B cell (primary cell): Measurements from ENCODE around the gene CALHM1. TPM values are rescaled to one million over a fixed set of nuclear protein-coding genes. Genes with fewer than 3 reads are reported as not detected.
"Not testable (repeated sequence)": the region's sequence is repeated elsewhere in the genome, so short reads cannot be mapped to it uniquely, and the experiment has no call there.

Experiments used
- ATAC-seq: fragments of 200-7000 bp; cut with Tn5 transposase; one replicate; pipeline ENCODE4 v1.10.0; 2021; ENCODE audit warnings: low read depth, mild to moderate bottlenecking, moderate number of reproducible peaks, moderate library complexity
- CTCF ChIA-PET: fragments of 350-600 bp; sonication (Branson Sonifier 250); formaldehyde crosslinking; loops from one replicate; lab custom pipeline; 2021; ENCODE audit warnings: antibody characterized with exemption, inconsistent platforms; lab: Charles Lee
- POLR2A ChIA-PET: fragments of 350-600 bp; sonication (Branson Sonifier 250); formaldehyde crosslinking; loops from one replicate; lab custom pipeline; 2021; ENCODE audit warnings: antibody characterized with exemption; lab: Charles Lee
- DNase-seq: peaks from one replicate; pipeline ENCODE4 v3.0.0; 2013
- H2AFZ ChIP-seq: 2 replicates; pipeline ENCODE4 v1.6.1; 2012; ENCODE audit warnings: mild to moderate bottlenecking, low read depth, low read length; ENCODE audit not compliant: insufficient read depth, poor library complexity, severe bottlenecking
- H3K27ac ChIP-seq, 2 donors: 1 replicate in 1 of 2; 2 replicates in 1 of 2; pipeline ENCODE4 v1.5.1; 2012 to 2013; ENCODE audit warnings: low read length in 2 of 2, mild to moderate bottlenecking in 2 of 2, moderate library complexity in 1 of 2
- H3K27me3 ChIP-seq, 4 experiments: fragments of 200-600 bp in 1 of 4; sonication (generic) in 1 of 4; replicated peaks in 1 of 4; 1 replicate in 2 of 4; 2 replicates in 2 of 4; pipeline versions ENCODE4 v1.6.1 to v1.7.0; 2013 to 2016; ENCODE audit warnings: low read length in 3 of 4, mild to moderate bottlenecking in 2 of 4, mixed read lengths in 1 of 4, moderate library complexity in 1 of 4; ENCODE audit not compliant: insufficient read depth in 4 of 4, control insufficient read depth in 3 of 4; ENCODE audit errors: control extremely low read depth in 1 of 4
- H3K36me3 ChIP-seq, 2 experiments: replicated peaks in 1 of 2; 1 replicate in 1 of 2; 2 replicates in 1 of 2; pipeline versions ENCODE4 v1.6.1 to v1.7.1; 2013; ENCODE audit warnings: low read length in 1 of 2; ENCODE audit not compliant: insufficient read depth in 2 of 2, control insufficient read depth in 1 of 2; ENCODE audit errors: control extremely low read depth in 1 of 2, extremely low read depth in 1 of 2
- H3K4me1 ChIP-seq, 2 donors: fragments of 200-600 bp in 1 of 2; sonication (generic) in 1 of 2; 1 replicate in 1 of 2; 2 replicates in 1 of 2; pipeline versions ENCODE4 v1.5.1 to v1.6.1; 2013 to 2017; ENCODE audit warnings: low read length in 2 of 2; ENCODE audit not compliant: control insufficient read depth in 2 of 2, insufficient read depth in 2 of 2
- H3K4me2 ChIP-seq: replicated peaks from 2 replicates; pipeline ENCODE3; 2012; ENCODE audit warnings: mild to moderate bottlenecking, low read depth, low read length; ENCODE audit not compliant: poor library complexity, severe bottlenecking
- H3K4me3 ChIP-seq, 5 experiments: fragments of 200-600 bp in 1 of 5; sonication (generic) in 1 of 5; 1 replicate in 3 of 5; 2 replicates in 2 of 5; pipeline versions ENCODE4 v1.5.1 to v1.7.0; 2011 to 2016; ENCODE audit warnings: low read length in 4 of 5, mild to moderate bottlenecking in 4 of 5, low read depth in 2 of 5, control low read depth in 1 of 5, moderate library complexity in 1 of 5; ENCODE audit not compliant: insufficient read depth in 1 of 5; ENCODE audit errors: control extremely low read depth in 1 of 5, extremely low read depth in 1 of 5
- H3K79me2 ChIP-seq: fragments of 200-600 bp; sonication (generic); one replicate; pipeline ENCODE4 v1.6.0; 2016; ENCODE audit warnings: low read length; ENCODE audit not compliant: control insufficient read depth, insufficient read depth
- H3K9ac ChIP-seq: fragments of 200-600 bp; sonication (generic); 2 replicates; pipeline ENCODE4 v1.6.1; 2017; ENCODE audit warnings: mild to moderate bottlenecking, low read length, moderate library complexity
- H3K9me3 ChIP-seq, 3 donors: one replicate each; pipeline versions ENCODE4 v1.6.1 to v1.7.1; 2013; ENCODE audit warnings: low read length in 2 of 3; ENCODE audit not compliant: control insufficient read depth in 2 of 3, insufficient read depth in 1 of 3; ENCODE audit errors: control extremely low read depth in 1 of 3
- H4K20me1 ChIP-seq: 2 replicates; pipeline ENCODE4 v1.6.0; 2012; ENCODE audit warnings: mild to moderate bottlenecking, low read length; ENCODE audit not compliant: insufficient read depth, control insufficient read depth, poor library complexity, severe bottlenecking
- H3K27ac Mint-ChIP-seq: one replicate; pipeline ENCODE4 v1.8.0; 2021; ENCODE audit warnings: mixed read lengths
- H3K27me3 Mint-ChIP-seq: one replicate; pipeline ENCODE4 v1.8.0; 2021; ENCODE audit warnings: mixed read lengths
- H3K4me1 Mint-ChIP-seq: one replicate; pipeline ENCODE4 v1.8.0; 2021; ENCODE audit warnings: mixed read lengths
- H3K4me3 Mint-ChIP-seq: one replicate; pipeline ENCODE4 v1.8.0; 2021; ENCODE audit warnings: mixed read lengths
- H3K9me3 Mint-ChIP-seq: one replicate; pipeline ENCODE4 v1.8.0; 2022; ENCODE audit warnings: mixed read lengths; ENCODE audit not compliant: insufficient read depth
- EZH2 ChIP-seq: IDR thresholded peaks from 2 replicates; pipeline ENCODE4 v1.6.1; 2012; ENCODE audit warnings: borderline replicate concordance, low read depth, mild to moderate bottlenecking, moderate library complexity, low read length; ENCODE audit not compliant: insufficient read depth, poor library complexity, severe bottlenecking
- WGBS: methylation state at CpG from one replicate; pipeline ENCODE4 v1.1.5; 2013; ENCODE audit warnings: missing lambda C conversion rate; ENCODE audit not compliant: insufficient coverage; 5-methylcytosine and 5-hydroxymethylcytosine counted together
- intact Hi-C: fragments of 100-400 bp; cut with micrococcal nuclease; formaldehyde crosslinking; loops from one replicate; pipeline ENCODE4 v1.10.0; 2022
- polyA plus RNA-seq: library from polyadenylated mRNA; depleted of rRNA; stranded (reverse); fragments of >200 nt; gene quantifications from 2 replicates; pipeline ENCODE4 v1.2.3, GENCODE V29; 2012
- total RNA-seq, 2 donors: library from RNA; stranded (reverse); fragments of 120-200 nt in 1 of 2; gene quantifications; 1 replicate in 1 of 2; 2 replicates in 1 of 2; pipeline versions ENCODE4 v1.2.3 to v1.2.4, GENCODE V29; 2013 to 2022
- TF ChIP-seq, protein P1 (sequence below): fragments of 200-600 bp; IDR thresholded peaks from one replicate; pipeline ENCODE4 v1.8.0; 2022; ENCODE audit warnings: antibody characterized with exemption, mild to moderate bottlenecking

Gene CALHM1
- total and polyA plus RNA-seq, 2 donors (not counting 1 experiment from before 2014, with no cell fraction given), result 0.16 to 0.34 TPM

DNA sequence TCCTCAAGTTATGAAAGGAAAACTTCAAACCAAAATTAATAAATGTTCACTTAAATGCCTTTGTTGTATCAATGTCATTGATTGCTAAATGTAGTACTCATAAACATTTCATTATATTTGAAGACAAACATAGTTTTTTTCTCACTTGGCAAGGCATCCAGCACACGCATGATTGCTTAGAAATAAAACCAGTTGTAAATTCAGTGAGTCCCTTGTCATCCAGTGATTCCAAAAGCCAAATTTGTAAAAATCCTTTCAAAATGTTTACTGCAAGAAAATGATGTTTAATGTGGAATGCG is 28.7 kb upstream of the CALHM1 start:
- Histone ChIP-seq H3K4me1 (peaks cover 10 to 17% of the 10 kb centered on the region in 2 donors), H3K27me3 (peaks cover 0 to 5% (median 0%) of the 10 kb centered on the region in 4 experiments), H3K79me2 (no peaks in the 10 kb centered on the region), H3K36me3 (no peaks in the 10 kb centered on the region), H3K4me3 (no peak overlapping the region), H3K27ac (no peak overlapping the region), H4K20me1 (no peaks in the 10 kb centered on the region), H3K9me3 (no peaks in the 10 kb centered on the region), H3K4me2 (no peak overlapping the region), H2AFZ (no peak overlapping the region), H3K9ac (no peak overlapping the region)
- intact Hi-C loops, result loop anchor here (10.0 kb wide), 1 partner anchor 653 kb away; the partner anchor contains the start of gene CYP17A1
- ChIA-PET CTCF (interaction anchor here (3.2 to 12.2 kb wide), 3 partner anchors 35 to 71 kb away, joined by 25 to 345 read pairs (median 34); partner anchors contain the start of gene CALHM2), POLR2A (interaction anchor here (0.7 kb wide), 1 partner anchor 70 kb away, joined by 4 read pairs; no protein-coding TSS in a partner anchor)
- Mint-ChIP-seq H3K9me3 (no peaks in the 10 kb centered on the region), H3K27ac (no peak overlapping the region), H3K27me3 (peaks cover 11% of the 10 kb centered on the region), H3K4me3 (no peak overlapping the region), H3K4me1 (peaks cover 21% of the 10 kb centered on the region)
- 86% methylated on average over 1 of the region's 2 CpGs for WGBS
- DNase-seq (no peak), ATAC-seq (no peak)
- TF ChIP-seq EZH2, result no peak
- TF ChIP-seq, protein P1, sequence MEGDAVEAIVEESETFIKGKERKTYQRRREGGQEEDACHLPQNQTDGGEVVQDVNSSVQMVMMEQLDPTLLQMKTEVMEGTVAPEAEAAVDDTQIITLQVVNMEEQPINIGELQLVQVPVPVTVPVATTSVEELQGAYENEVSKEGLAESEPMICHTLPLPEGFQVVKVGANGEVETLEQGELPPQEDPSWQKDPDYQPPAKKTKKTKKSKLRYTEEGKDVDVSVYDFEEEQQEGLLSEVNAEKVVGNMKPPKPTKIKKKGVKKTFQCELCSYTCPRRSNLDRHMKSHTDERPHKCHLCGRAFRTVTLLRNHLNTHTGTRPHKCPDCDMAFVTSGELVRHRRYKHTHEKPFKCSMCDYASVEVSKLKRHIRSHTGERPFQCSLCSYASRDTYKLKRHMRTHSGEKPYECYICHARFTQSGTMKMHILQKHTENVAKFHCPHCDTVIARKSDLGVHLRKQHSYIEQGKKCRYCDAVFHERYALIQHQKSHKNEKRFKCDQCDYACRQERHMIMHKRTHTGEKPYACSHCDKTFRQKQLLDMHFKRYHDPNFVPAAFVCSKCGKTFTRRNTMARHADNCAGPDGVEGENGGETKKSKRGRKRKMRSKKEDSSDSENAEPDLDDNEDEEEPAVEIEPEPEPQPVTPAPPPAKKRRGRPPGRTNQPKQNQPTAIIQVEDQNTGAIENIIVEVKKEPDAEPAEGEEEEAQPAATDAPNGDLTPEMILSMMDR, result no peak

DNA sequence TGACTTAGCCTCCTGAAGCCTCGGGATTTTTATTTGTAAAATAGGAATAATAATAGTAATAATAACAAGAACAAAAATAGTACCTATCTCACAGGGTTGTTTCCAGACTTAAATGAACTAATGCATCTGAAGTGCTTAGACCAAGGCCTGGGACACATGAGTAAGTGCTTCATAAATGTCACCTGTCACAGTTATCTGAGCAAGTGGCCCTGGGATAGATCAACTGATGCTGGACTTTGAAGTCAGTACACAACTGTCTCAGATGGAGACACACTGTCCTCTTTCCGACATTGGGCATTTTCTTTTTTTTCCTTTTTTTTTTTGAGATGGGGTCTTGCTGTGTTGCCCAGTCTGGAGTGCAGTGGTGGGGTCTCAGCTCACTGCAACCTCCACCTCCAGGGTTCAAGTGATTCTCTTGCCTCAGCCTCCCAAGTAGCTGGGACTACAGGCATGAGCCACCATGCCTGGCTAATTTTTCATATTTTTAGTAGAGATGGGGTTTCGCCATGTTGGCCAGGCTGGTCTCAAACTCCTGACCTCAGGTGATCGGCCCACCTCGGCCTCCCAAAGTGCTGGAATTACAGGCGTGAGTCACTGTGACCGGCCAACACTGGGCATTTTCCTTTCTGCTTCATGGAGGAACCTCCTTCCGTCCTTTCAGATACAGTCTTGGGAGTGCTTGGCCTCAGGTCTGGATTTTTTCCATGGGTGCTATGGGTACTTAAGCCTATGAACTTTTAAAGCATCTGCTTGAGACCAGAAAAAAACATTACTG is 28.1 kb upstream of the CALHM1 start:
- H3K36me3 ChIP-seq, H3K27ac Mint-ChIP-seq, DNase-seq, ATAC-seq, H3K79me2 ChIP-seq, H3K4me2 ChIP-seq, H3K27ac ChIP-seq, H3K9ac ChIP-seq, H3K9me3 Mint-ChIP-seq, H3K27me3 ChIP-seq, H2AFZ ChIP-seq, H3K9me3 ChIP-seq, H3K4me3 ChIP-seq, H3K4me3 Mint-ChIP-seq, H3K27me3 Mint-ChIP-seq, H4K20me1 ChIP-seq: not testable (repeated sequence)
- H3K4me1 Mint-ChIP-seq, result peaks cover 23% of the 10 kb centered on the region
- WGBS, result 96% methylated on average over 6 of the region's 8 CpGs
- H3K4me1 ChIP-seq, result peaks cover 10 to 17% of the 10 kb centered on the region in 2 donors
- POLR2A ChIA-PET, result interaction anchor here (0.7 kb wide), 1 partner anchor 70 kb away, joined by 4 read pairs; no protein-coding TSS in a partner anchor
- intact Hi-C loops, result loop anchor here (10.0 kb wide), 1 partner anchor 652 kb away; the partner anchor contains the start of gene CYP17A1
- CTCF ChIA-PET, result interaction anchor here (1.0 to 12.2 kb wide), 8 partner anchors 12 to 571 kb away, joined by 3 to 345 read pairs (median 10); partner anchors contain the start of gene CALHM2
